Memory B cell (primary cell): ENCODE data around the gene UBE2D3.

ENCODE experiments used
- ATAC-seq: fragments of 150-1000 bp; cut with Tn5 transposase; 2 replicates; pipeline ENCODE4 v1.10.0; 2021; ENCODE audit warnings: low read depth, mild to moderate bottlenecking, moderate library complexity
- DNase-seq, 2 donors: peaks; one replicate each; pipeline ENCODE4 v3.0.0; 2022; ENCODE audit warnings: low spot score in 2 of 2
- H3K27ac Mint-ChIP-seq: one replicate; pipeline ENCODE4 v1.8.0; 2022; ENCODE audit warnings: mild to moderate bottlenecking, moderate library complexity, mixed read lengths
- H3K27me3 Mint-ChIP-seq: one replicate; pipeline ENCODE4 v1.8.0; 2022; ENCODE audit warnings: mixed read lengths
- H3K36me3 Mint-ChIP-seq: one replicate; pipeline ENCODE4 v1.8.0; 2022; ENCODE audit warnings: mild to moderate bottlenecking, mixed read lengths
- H3K4me1 Mint-ChIP-seq: one replicate; pipeline ENCODE4 v1.8.0; 2022; ENCODE audit warnings: mixed read lengths
- H3K4me3 Mint-ChIP-seq: one replicate; pipeline ENCODE4 v1.8.0; 2022; ENCODE audit warnings: mild to moderate bottlenecking, moderate library complexity, mixed read lengths
- H3K9me3 Mint-ChIP-seq: one replicate; pipeline ENCODE4 v1.8.0; 2022; ENCODE audit warnings: mixed read lengths

UBE2D3 gene

DNA sequence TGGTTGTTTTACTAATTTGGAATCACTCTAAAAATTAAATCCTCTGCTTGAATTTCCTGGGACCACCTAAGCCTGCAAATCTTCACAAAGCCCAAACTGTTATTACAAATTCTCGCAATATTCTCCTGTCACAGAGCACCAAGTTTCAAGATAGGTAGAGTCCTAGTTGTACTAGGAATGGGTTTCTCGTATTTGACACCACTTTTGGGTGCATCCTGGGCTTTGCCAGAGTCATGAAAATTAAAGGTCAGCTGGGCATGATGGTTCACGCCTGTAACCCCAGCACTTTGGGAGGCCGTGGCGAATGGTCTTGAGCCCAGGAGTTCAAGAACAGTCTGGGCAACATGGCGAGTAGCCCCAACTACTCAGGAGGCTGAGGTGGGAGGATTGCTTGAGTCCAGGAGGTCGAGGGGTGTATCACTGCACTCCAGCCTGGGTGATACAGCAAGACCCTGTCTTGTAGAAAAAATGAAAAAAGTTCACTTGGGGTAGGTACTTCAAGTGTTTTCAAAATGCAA is 36.0 kb downstream of the UBE2D3 start:
- peak overlapping the region; percentile 82 for H3K27ac Mint-ChIP-seq
- H3K36me3 Mint-ChIP-seq = peaks cover 18% of the 10 kb centered on the region
- H3K4me1 Mint-ChIP-seq = peaks cover 11% of the 10 kb centered on the region
- ATAC-seq (no peak), DNase-seq (no peak)
- H3K9me3 Mint-ChIP-seq = peaks cover 6% of the 10 kb centered on the region
- no peaks in the 10 kb centered on the region for H3K27me3 Mint-ChIP-seq
- no peak overlapping the region for H3K4me3 Mint-ChIP-seq

DNA sequence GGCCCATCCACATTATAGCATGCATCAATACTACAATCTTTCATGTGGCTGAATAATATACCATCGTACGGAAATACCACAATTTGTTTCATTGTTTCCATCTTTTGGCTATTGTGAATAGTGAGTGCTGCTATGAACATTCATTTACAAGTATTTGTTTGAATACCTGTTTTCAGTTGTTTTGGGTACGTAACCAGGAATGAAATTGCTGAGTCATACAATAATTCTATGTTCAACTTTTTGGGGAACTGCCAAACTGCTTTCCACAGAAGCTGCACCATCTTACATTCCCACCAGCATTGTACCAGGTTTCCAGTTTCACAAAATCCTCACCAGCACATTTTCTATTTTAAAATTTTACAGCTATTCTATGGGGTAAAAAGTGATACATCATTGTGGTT is 38.0 kb downstream of the UBE2D3 start:
- peaks cover 11% of the 10 kb centered on the region for H3K4me1 Mint-ChIP-seq
- H3K27me3 Mint-ChIP-seq = no peaks in the 10 kb centered on the region
- peaks cover 6% of the 10 kb centered on the region for H3K9me3 Mint-ChIP-seq
- H3K27ac Mint-ChIP-seq = no peak overlapping the region
- ATAC-seq (no peak), DNase-seq (no peak)
- no peak overlapping the region for H3K4me3 Mint-ChIP-seq
- H3K36me3 Mint-ChIP-seq = peaks cover 10% of the 10 kb centered on the region

DNA sequence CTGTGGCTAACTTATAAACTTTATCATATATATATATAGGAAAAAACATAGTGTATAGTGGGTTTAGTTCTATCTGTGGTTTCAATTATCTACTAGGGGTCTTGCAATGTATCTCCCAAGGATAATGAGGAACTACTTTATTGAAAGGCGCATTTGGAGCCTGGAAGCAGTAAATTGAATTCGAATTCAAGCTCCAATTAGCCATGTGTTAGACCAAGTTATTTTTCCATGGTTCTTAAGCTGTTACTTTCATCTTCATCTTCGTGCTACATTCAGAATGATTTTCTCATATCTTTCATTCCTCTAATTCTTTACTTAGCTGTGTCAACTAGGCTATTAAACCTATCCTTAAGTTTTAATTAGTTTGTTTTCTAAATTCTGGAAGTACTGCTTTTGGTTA is 39.4 kb downstream of the UBE2D3 start:
- Mint-ChIP-seq H3K27me3 (no peaks in the 10 kb centered on the region), H3K36me3 (peaks cover 8% of the 10 kb centered on the region), H3K27ac (no peak overlapping the region), H3K4me3 (no peak overlapping the region), H3K9me3 (peaks cover 6% of the 10 kb centered on the region), H3K4me1 (peaks cover 11% of the 10 kb centered on the region)
- DNase-seq (no peak), ATAC-seq (no peak)

DNA sequence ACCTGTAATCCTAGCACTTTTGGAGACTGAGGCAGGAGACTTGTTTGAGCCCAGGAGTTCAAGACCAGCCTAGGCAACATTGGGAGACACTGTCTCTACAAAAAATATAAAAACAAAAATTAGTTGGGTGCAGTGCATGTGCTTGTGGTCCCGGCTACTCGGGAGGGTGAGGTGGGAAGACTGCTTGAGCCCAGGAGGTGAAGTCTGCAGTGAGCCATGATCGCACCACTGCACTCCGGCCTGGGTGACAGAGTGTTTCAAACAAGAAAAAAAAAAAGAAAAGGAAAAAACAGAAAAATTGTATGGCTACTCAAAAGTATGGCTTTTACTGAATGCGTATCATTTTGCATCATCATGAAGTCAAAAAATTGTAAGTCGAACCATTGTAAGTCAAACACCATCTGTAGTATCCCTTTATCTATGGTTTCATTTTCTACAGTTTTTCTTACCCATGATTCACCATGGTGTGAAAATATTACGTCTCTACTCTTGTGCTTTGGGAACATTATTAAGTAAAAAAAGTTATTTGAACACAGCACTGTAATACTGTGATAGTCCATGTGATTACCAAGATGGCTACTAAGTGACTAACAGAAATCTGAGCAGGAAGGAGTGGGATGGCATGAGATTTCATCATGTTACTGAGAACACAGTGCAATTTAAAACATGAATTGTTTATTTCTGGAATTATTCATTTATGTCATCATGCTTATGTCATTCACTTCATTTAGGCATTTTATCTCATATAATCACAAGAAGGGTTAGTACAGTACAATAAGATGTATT is 40.1 kb downstream of the UBE2D3 start:
- DNase-seq (no peak), ATAC-seq (no peak)
- H3K36me3 Mint-ChIP-seq = peaks cover 3% of the 10 kb centered on the region

DNA sequence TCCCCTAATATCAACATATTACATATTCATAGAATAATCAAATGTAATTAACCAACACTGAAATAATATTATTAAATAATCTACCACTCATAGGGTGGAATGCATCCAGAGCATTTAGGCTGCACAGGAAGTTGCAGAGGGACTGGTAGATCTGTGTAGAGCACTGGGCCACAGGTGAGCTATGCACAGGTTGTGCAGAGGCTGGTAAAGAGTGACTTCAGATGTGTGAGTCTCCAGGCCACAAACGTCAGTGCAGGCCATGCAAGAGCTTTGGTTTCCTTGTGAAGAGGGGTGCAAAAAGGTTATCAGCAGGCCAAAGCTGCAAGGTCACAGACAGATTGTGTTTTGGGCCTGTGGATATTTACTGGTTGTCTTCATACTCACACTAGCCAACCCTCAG is 41.1 kb downstream of the UBE2D3 start:
- Mint-ChIP-seq H3K4me3 (no peak overlapping the region), H3K36me3 (no peaks in the 10 kb centered on the region), H3K27me3 (no peaks in the 10 kb centered on the region), H3K9me3 (peaks cover 5% of the 10 kb centered on the region), H3K27ac (no peak overlapping the region), H3K4me1 (peaks cover 5% of the 10 kb centered on the region)
- no peak for ATAC-seq
- DNase-seq = no peak

More for the DNA sequence above, 40.1 kb downstream of the UBE2D3 start:
- Mint-ChIP-seq H3K9me3 (peaks cover 6% of the 10 kb centered on the region), H3K4me1 (peaks cover 6% of the 10 kb centered on the region), H3K4me3 (no peak overlapping the region), H3K27me3 (no peaks in the 10 kb centered on the region), H3K27ac (no peak overlapping the region)

DNA sequence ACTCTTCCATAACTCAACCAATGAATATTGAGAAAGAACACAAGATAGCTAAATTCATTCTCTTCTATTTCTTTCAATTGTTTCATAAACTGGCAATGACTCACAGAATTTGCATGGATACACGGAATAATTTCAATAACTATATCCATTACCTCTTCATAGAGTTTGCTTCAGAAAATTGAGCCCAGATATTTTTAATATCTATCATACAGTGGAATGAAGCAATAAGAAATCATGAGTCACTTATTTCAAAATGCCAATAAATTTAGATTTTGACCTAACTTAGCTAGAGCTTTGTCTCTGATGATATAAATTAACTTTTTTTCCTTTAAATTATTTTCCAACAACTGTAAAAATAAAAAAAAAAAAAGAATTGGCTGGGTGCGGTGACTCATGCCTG is 44.3 kb downstream of the UBE2D3 start:
- Mint-ChIP-seq H3K4me3 (no peak overlapping the region), H3K4me1 (no peaks in the 10 kb centered on the region), H3K9me3 (peaks cover 3% of the 10 kb centered on the region), H3K36me3 (no peaks in the 10 kb centered on the region), H3K27me3 (no peaks in the 10 kb centered on the region), H3K27ac (no peak overlapping the region)
- ATAC-seq (no peak), DNase-seq (no peak)

DNA sequence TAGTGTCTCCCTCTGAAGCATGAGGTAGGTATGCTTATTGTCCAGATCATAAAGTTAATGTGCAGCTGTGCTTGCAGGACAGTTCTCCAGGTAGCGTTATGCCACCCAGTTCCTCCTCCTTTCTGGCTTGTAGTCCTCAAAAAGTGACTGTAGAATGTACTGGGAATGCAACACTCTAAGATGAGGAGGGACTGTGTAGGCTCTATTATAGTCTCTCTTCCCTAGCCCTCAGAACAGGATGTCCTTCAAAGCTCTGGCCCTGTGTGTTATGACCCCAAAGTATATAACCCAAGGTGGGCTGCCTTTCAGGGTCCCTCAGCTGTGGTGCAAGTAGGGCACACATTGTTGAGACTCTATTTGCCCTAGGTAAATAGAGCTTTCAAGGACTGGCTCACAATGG is 45.8 kb downstream of the UBE2D3 start:
- H3K27me3 Mint-ChIP-seq = peaks cover 2% of the 10 kb centered on the region
- ATAC-seq = no peak

DNA sequence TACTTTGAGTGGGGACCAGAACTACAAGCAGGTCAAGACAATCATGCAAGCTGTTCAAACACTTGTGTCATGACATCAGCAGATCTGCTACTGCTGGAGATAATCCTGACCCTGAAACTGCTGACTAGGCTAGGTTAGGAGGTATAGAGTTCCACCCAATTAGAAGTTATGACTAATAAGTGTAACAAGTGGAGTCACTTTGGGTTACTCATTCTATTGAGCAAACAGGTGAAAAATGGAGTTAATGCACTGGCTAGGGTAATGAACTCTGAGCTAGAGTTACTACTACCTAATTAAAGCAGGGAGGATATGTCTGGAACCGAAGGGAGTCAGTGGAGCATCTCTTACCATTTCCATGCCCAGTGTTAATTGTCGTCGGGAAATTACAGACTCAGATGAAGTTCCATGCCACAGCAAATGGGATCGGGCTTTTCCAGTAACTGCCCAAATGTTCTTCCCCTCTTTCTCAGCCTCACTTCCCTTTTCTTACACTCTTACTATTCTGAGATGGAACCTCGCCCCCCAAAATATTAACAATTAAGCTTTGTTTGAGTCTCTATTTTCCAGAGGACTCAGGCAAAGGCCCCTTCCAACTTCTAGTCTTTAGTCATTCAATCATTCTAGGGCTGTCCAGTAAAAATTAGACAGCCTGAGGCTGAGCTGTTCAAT is 46.7 kb downstream of the UBE2D3 start:
- Mint-ChIP-seq H3K9me3 (no peaks in the 10 kb centered on the region), H3K4me3 (no peak overlapping the region), H3K27ac (no peak overlapping the region), H3K36me3 (no peaks in the 10 kb centered on the region), H3K4me1 (no peaks in the 10 kb centered on the region), H3K27me3 (peaks cover 2% of the 10 kb centered on the region)
- ATAC-seq (no peak), DNase-seq (no peak)

More for the DNA sequence above, 45.8 kb downstream of the UBE2D3 start:
- Mint-ChIP-seq H3K4me3 (no peak overlapping the region), H3K4me1 (no peaks in the 10 kb centered on the region), H3K36me3 (no peaks in the 10 kb centered on the region), H3K9me3 (no peaks in the 10 kb centered on the region), H3K27ac (no peak overlapping the region)
- no peak for DNase-seq

DNA sequence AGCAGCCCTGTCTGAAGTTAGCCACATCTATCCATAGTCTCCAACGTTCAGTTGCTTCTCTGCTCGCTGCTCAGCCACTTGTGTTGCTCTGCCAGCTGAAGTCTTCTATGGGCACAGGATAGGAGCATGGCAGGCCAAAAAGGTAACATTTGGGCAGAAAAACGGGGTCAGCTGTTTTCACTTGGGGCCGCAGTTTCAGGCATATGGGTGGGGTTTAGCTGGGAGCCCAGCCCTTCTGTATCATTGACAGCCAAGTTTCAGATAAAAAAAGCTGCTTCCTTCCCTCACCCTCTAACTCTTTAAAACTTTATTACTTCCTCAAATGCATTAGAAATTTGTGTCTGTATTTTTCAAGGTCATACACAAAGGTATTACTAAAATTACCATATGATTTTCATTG is 48.1 kb downstream of the UBE2D3 start:
- no peaks in the 10 kb centered on the region for H3K4me1 Mint-ChIP-seq
- DNase-seq = no peak
- H3K27ac Mint-ChIP-seq = no peak overlapping the region
- no peaks in the 10 kb centered on the region for H3K9me3 Mint-ChIP-seq
- H3K27me3 Mint-ChIP-seq = peaks cover 2% of the 10 kb centered on the region
- no peak for ATAC-seq
- no peaks in the 10 kb centered on the region for H3K36me3 Mint-ChIP-seq
- H3K4me3 Mint-ChIP-seq = no peak overlapping the region

DNA sequence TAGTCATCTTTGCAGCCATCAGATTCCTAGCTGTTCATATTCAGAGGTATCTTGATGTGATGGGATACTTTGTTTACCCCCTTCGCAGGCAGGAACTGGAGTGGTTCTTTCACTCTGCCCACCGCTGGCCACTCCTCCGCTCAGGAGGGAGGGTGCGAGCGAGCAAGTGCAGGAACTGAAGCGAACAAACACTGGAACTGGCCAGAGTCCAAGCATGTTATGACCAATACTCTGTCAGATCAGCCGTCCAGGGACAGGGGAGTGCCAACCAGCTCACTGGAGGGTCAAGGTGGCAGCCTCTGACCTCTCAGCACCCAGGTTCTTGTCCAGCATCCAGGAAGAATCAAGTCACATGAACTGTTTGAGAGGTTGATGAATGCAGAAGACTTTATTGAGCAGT is 48.6 kb downstream of the UBE2D3 start:
- ATAC-seq = no peak
- H3K4me3 Mint-ChIP-seq = no peak overlapping the region
- no peaks in the 10 kb centered on the region for H3K36me3 Mint-ChIP-seq
- H3K27me3 Mint-ChIP-seq = peaks cover 2% of the 10 kb centered on the region
- H3K27ac Mint-ChIP-seq = no peak overlapping the region
- DNase-seq = no peak
- no peaks in the 10 kb centered on the region for H3K4me1 Mint-ChIP-seq
- no peaks in the 10 kb centered on the region for H3K9me3 Mint-ChIP-seq

DNA sequence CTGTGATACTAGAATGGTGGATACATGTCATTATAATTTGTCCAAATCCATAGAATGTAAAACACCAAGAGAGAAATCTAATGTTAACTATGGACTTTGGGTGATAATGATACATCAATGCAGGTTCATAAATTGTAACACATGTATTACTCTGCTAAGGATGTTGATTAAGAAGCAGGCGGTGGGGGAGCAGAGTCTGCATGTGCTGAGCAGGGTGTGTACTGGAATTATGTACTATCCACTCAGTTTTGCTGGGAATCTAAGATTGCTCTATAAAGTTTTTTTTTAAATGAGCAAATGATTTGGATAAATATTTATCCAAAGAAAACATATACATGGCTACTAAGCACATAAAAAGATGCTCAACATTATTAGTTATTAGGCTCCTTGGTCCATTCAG is 51.5 kb downstream of the UBE2D3 start:
- DNase-seq (no peak), ATAC-seq (no peak)
- H3K4me3 Mint-ChIP-seq = no peak overlapping the region
- no peaks in the 10 kb centered on the region for H3K9me3 Mint-ChIP-seq
- peaks cover 2% of the 10 kb centered on the region for H3K27me3 Mint-ChIP-seq
- H3K27ac Mint-ChIP-seq = no peak overlapping the region
- H3K4me1 Mint-ChIP-seq = no peaks in the 10 kb centered on the region
- H3K36me3 Mint-ChIP-seq = no peaks in the 10 kb centered on the region

DNA sequence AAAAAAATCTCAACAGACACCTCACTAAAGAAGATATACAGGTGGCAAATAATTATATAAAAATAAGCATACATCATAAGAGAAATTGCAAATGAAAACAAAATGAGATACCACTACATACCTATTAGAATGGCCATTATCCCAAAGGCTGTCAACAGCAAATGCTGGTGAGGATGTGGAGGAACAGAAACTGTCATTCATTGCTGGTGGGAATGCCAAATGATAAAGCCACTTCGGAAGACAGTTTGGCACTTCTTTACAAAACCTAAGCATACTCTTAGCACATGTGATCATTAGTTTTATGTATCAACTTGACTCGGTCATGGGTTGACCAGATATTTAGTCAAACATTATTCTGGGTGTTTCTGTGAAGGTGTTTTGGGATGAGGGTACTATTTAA is 53.1 kb downstream of the UBE2D3 start:
- DNase-seq (no peak), ATAC-seq (no peak)
- Mint-ChIP-seq H3K36me3 (no peaks in the 10 kb centered on the region), H3K9me3 (no peaks in the 10 kb centered on the region), H3K4me3 (no peak overlapping the region), H3K27me3 (peaks cover 2% of the 10 kb centered on the region), H3K27ac (no peak overlapping the region), H3K4me1 (no peaks in the 10 kb centered on the region)

DNA sequence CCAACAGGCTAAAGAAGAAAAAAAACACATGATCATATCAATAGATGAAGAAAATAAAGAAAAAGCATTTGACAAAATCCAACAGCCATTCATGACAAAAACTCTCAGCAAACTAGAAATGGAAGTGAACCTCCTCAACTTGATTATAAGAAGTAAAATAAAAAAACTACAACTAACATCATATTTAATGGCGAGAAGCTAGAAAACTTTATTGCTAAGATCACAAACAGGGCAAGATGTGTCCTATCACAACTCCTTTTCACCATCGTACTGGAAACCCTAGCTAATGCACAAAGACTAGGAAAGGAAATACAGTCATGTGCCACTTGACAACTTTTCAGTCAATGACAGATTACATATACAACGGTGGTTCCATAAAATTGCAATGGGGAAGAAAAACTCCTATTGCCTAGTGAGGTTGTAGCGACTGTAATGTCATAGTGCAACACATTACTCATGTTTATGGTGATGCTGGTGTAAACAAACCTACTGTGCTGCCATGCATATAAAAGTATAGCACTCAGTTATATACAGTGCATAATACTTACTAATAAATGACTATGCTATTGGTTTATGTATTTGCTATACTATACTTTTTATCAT is 54.5 kb downstream of the UBE2D3 start:
- Mint-ChIP-seq H3K4me3 (no peak overlapping the region), H3K9me3 (no peaks in the 10 kb centered on the region), H3K27me3 (peaks cover 2% of the 10 kb centered on the region), H3K27ac (no peak overlapping the region), H3K36me3 (no peaks in the 10 kb centered on the region), H3K4me1 (no peaks in the 10 kb centered on the region)
- DNase-seq = no peak
- no peak for ATAC-seq

DNA sequence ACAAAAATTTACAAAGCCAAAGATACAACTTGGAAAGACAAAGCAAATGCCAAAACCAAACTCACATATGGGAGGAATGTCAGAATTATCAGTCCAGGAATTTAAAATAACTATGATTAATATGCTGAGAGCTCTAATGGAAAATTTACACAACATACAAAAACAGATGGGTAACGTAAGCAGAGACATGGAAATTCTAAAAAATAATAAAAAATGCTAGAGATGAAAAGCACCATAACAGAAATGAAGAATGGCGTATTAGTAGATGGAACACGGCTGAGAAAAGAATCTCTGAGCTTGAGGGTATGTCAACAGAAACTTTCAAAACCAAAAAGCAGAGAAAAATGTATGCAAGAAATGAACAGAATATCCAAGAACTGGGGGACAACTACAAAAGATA is 62.5 kb downstream of the UBE2D3 start:
- H3K27ac Mint-ChIP-seq = no peak overlapping the region
- H3K4me1 Mint-ChIP-seq = peaks cover 3% of the 10 kb centered on the region
- no peaks in the 10 kb centered on the region for H3K27me3 Mint-ChIP-seq
- peaks cover 3% of the 10 kb centered on the region for H3K36me3 Mint-ChIP-seq
- no peaks in the 10 kb centered on the region for H3K9me3 Mint-ChIP-seq
- ATAC-seq (no peak), DNase-seq (no peak)
- H3K4me3 Mint-ChIP-seq = no peak overlapping the region
